H1 (cell line): Measurements from ENCODE around the gene LLGL2.

Source experiments
- EZH2 ChIP-seq: fragments of 200-600 bp; sonication (generic); IDR thresholded peaks from 2 replicates; pipeline ENCODE4 v1.7.1; 2012; ENCODE audit warnings: low read depth, mild to moderate bottlenecking, moderate library complexity, low read length, inconsistent platforms; ENCODE audit not compliant: severe bottlenecking
- SRF ChIP-seq: IDR thresholded peaks from 2 replicates; pipeline ENCODE4 v1.6.1; 2011; ENCODE audit warnings: mild to moderate bottlenecking, low read depth, low read length, moderate library complexity

- TF ChIP-seq EZH2 = no peak
- no peak for TF ChIP-seq SRF
Measured at GRCh38 chr17:75509528-75510258, 15.8 kb upstream of the LLGL2 start.
